ENCODE measurements around the gene STARD3NL.

GRCh38 chr7:38274486-38274885 is 96.4 kb downstream of the STARD3NL start:
- TF ChIP-seq, protein P1, sequence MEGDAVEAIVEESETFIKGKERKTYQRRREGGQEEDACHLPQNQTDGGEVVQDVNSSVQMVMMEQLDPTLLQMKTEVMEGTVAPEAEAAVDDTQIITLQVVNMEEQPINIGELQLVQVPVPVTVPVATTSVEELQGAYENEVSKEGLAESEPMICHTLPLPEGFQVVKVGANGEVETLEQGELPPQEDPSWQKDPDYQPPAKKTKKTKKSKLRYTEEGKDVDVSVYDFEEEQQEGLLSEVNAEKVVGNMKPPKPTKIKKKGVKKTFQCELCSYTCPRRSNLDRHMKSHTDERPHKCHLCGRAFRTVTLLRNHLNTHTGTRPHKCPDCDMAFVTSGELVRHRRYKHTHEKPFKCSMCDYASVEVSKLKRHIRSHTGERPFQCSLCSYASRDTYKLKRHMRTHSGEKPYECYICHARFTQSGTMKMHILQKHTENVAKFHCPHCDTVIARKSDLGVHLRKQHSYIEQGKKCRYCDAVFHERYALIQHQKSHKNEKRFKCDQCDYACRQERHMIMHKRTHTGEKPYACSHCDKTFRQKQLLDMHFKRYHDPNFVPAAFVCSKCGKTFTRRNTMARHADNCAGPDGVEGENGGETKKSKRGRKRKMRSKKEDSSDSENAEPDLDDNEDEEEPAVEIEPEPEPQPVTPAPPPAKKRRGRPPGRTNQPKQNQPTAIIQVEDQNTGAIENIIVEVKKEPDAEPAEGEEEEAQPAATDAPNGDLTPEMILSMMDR (conservative IDR thresholded peaks at IDR 0.05; ENCODE audit: low read length), result no peak
- no peak for TF ChIP-seq EZH2phosphoT487 (IDR thresholded peaks at IDR 0.05; ENCODE audit: borderline replicate concordance)
